ENCODE measurements around the gene ACOX3. TPM values are rescaled to one million over a fixed set of nuclear protein-coding genes. Genes with fewer than 3 reads are reported as not detected.

Gene ACOX3
- polyA plus RNA-seq, 1 experiment = 7.9 TPM

DNA sequence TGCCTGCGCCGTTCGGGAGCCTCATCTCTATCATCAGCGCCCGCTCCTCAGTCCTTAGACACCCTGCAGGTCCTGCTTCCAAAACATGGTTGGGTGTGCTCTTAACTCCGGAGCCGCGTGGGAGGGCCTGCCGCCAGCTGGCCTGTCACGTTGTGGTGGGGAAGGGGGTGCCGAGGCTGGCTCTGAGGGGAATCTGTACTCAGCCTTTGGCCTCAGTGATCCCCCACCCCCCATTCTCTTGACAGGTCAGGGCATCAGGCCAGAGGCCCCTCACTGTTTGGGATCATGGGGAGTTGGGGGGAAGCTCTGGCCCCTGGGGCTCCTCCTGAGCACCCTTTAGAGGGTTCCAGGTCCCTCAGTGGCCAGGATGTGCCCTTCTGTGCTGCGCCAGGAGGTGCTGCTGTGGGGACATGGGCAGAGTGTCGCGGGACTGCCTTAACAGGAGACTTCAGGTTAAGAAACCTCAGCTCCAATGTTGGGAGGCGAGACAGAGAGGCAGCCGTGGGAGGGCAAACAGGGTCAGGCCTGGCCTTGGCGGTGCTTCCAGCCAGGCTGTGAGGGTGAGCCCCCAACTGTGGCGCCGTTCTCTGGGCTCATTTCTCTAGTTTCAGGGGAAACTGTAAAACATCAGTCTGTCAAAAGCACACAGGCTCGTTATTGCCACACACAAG lies 33.5 kb upstream of the ACOX3 start:
- Histone ChIP-seq H3K27ac (ENCODE audit: low read depth, low read length) (no peak overlapping the region), H3K9me3 (ENCODE audit: control insufficient read depth, insufficient read depth, low read length) (no peaks in the 10 kb centered on the region; the same call in 1 of the 2 replicates), H3K4me3 (ENCODE audit: low read depth, low read length) (no peak overlapping the region), H3K27me3 (ENCODE audit: control insufficient read depth, insufficient read depth, low read length) (peaks cover 2% of the 10 kb centered on the region)
- DNase-seq (ENCODE audit: low read depth, low spot score) = no peak
- ChIA-PET POLR2A (interaction anchor here (1.8 kb wide), 1 partner anchor 118 kb away, joined by 4 read pairs; the partner anchor contains the start of gene CPZ), CTCF (interaction anchor here (1.4 to 2.4 kb wide), 2 partner anchors 27 to 119 kb away, joined by 3 to 14 read pairs; partner anchors contain the start of gene CPZ)
- TF ChIP-seq, protein P1, sequence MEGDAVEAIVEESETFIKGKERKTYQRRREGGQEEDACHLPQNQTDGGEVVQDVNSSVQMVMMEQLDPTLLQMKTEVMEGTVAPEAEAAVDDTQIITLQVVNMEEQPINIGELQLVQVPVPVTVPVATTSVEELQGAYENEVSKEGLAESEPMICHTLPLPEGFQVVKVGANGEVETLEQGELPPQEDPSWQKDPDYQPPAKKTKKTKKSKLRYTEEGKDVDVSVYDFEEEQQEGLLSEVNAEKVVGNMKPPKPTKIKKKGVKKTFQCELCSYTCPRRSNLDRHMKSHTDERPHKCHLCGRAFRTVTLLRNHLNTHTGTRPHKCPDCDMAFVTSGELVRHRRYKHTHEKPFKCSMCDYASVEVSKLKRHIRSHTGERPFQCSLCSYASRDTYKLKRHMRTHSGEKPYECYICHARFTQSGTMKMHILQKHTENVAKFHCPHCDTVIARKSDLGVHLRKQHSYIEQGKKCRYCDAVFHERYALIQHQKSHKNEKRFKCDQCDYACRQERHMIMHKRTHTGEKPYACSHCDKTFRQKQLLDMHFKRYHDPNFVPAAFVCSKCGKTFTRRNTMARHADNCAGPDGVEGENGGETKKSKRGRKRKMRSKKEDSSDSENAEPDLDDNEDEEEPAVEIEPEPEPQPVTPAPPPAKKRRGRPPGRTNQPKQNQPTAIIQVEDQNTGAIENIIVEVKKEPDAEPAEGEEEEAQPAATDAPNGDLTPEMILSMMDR (IDR thresholded peaks at IDR 0.05; ENCODE audit: low read depth, low read length) = no peak

DNA sequence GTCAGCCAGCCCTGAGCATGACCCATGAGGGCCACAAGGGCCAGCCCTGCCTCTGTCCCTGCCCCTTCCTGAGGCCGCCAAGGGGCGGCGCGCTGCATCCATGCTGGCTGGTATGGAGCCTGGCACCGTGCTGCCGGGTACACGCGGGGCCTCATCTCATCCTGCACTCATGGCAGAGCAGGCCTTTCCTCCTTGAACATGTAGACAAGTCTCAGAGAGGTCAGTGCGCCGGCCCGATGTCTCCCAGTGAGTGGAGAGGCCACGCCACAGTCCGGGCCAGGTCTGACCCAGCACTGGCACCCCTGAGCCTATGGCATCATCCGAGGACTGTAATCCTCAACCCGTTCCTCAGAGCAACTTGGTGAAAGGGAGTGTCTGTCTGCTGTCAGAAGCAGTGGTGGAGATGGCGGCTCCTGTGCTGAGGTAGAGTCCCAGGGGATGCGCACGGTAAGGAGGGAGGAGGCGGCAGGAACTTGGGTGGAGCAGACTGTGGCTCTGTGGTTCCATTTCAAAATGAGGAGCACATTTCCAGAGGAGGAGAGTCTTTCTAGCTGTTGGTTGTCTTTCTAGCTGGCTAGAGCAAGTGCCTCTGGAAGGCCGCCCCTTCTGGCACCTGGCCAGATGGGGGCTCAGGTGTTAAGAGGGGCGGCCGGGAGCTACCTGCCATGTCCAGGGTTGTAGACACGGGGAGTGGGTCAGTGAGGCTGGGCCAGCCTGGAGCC lies 32.8 kb upstream of the ACOX3 start:
- no peak for DNase-seq (ENCODE audit: low read depth, low spot score)
- POLR2A ChIA-PET = interaction anchor here (0.6 to 1.8 kb wide), 6 partner anchors 45 to 126 kb away, joined by 3 to 9 read pairs (median 4); partner anchors contain the start of gene CPZ

DNA sequence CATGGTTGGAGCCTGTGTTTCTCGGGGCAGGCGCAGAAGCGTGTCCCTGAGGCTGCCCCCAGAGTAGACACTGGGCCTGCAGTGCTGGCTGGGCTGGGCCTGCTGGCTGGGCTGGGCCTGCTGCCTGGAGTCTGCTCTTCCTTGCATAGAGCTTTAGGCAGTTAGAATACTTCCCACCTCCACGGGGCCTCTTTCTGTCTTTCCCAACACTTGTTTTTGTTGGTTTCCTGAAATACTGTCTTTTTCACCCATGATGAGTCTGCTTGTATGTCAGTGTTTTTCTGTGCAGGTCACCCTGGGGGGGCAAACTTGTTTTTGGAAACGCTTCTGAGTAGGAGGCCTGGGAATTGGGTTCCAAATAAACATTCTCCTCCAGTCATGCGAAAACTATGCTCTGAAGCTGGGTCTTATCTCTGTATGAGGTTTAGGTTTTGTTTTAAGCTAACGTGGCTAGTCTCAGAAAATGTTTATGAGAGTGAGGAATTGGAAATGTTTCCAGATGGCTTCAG lies 32.2 kb upstream of the ACOX3 start:
- no peaks in the 10 kb centered on the region; the same call in 1 of the 2 replicates for H3K9me3 ChIP-seq (ENCODE audit: control insufficient read depth, insufficient read depth, low read length)
- DNase-seq (ENCODE audit: low read depth, low spot score) = peak; percentile 96
- peak overlapping the region; percentile 96 for H3K27ac ChIP-seq (ENCODE audit: low read depth, low read length)
- H3K4me3 ChIP-seq (ENCODE audit: low read depth, low read length) = no peak overlapping the region
- TF ChIP-seq, protein P1 (IDR thresholded peaks at IDR 0.05; ENCODE audit: low read depth, low read length) = no peak
- H3K27me3 ChIP-seq (ENCODE audit: control insufficient read depth, insufficient read depth, low read length) = peaks cover 2% of the 10 kb centered on the region
- ChIA-PET CTCF (interaction anchor here (0.8 to 2.4 kb wide), 8 partner anchors 29 to 165 kb away, joined by 3 to 14 read pairs (median 4); partner anchors contain the start of gene CPZ), POLR2A (interaction anchor here (0.6 to 1.8 kb wide), 6 partner anchors 44 to 127 kb away, joined by 3 to 9 read pairs (median 4); partner anchors contain the start of gene CPZ)

More for the DNA sequence above, 32.8 kb upstream of the ACOX3 start:
- CTCF ChIA-PET = interaction anchor here (0.9 to 2.4 kb wide), 4 partner anchors 28 to 164 kb away, joined by 3 to 14 read pairs (median 5); partner anchors contain the start of gene CPZ
- TF ChIP-seq, protein P1 (IDR thresholded peaks at IDR 0.05; ENCODE audit: low read depth, low read length) = peak; percentile 23; the same call in 1 of the 2 replicates
- Histone ChIP-seq H3K27ac (ENCODE audit: low read depth, low read length) (peak overlapping the region; percentile 96), H3K27me3 (ENCODE audit: control insufficient read depth, insufficient read depth, low read length) (peaks cover 2% of the 10 kb centered on the region), H3K9me3 (ENCODE audit: control insufficient read depth, insufficient read depth, low read length) (no peaks in the 10 kb centered on the region; the same call in 1 of the 2 replicates), H3K4me3 (ENCODE audit: low read depth, low read length) (no peak overlapping the region)

DNA sequence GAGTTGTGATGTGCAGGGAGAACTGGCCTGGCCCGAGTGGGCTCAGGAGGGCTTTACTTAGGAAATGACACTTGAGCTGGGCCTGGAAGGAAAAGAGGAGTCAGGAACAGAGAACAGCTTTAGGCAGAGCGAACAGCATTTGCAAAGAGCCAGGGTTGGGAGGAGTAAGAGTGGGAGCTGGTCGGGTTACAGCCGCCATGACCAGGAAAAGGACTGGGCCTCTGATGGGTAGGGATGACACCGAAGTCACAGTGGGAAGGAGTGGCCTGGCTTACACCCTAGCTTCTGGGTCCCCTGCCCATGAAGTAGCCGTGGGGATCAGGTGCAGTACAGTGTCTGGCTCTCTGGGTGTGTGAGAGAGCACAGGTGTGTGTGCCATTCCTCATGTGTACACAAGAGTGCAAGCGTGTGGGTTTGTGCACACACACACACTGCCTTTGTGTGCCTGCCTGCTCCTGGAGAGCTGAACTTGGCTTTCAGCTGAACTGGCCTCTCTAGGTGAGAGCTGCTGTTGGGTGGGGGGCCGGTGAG lies 31.7 kb upstream of the ACOX3 start:
- peaks cover 2% of the 10 kb centered on the region for H3K27me3 ChIP-seq (ENCODE audit: control insufficient read depth, insufficient read depth, low read length)
- ChIA-PET CTCF (interaction anchor here (0.8 to 2.4 kb wide), 7 partner anchors 29 to 136 kb away, joined by 3 to 14 read pairs (median 4); partner anchors contain the start of gene CPZ), POLR2A (interaction anchor here (1.0 to 1.8 kb wide), 5 partner anchors 44 to 127 kb away, joined by 3 to 8 read pairs (median 3); partner anchors contain the start of gene CPZ)
- no peaks in the 10 kb centered on the region; the same call in 1 of the 2 replicates for H3K9me3 ChIP-seq (ENCODE audit: control insufficient read depth, insufficient read depth, low read length)
- no peak overlapping the region for H3K4me3 ChIP-seq (ENCODE audit: low read depth, low read length)
- TF ChIP-seq, protein P1 (IDR thresholded peaks at IDR 0.05; ENCODE audit: low read depth, low read length) = no peak
- H3K27ac ChIP-seq (ENCODE audit: low read depth, low read length) = peak overlapping the region; percentile 96
- DNase-seq (ENCODE audit: low read depth, low spot score) = no peak

Data from AG04450 (cell line).